GM12864 (cell line): ENCODE results near the gene MREG.
"Not testable (repeated sequence)": the region's sequence is repeated elsewhere in the genome, so short reads cannot be mapped to it uniquely, and the experiment has no call there.

ENCODE experiments used
- DNase-seq: peaks from one replicate; pipeline ENCODE4 v3.0.0-alpha.2; 2011; ENCODE audit warnings: low read depth
- H3K4me3 ChIP-seq: 2 replicates; pipeline ENCODE4 v1.5.1; 2011; ENCODE audit warnings: mild to moderate bottlenecking, low read depth, low read length, control low read depth
- CTCF ChIP-seq: IDR thresholded peaks from 2 replicates; pipeline ENCODE4 v1.5.1; 2011; ENCODE audit warnings: low read depth, mild to moderate bottlenecking, moderate library complexity, low read length, control low read depth, inconsistent platforms; ENCODE audit errors: missing control alignments

MREG gene

GRCh38 chr2:216014986-216015385 is 1.6 kb upstream of the MREG start:
- H3K4me3 ChIP-seq = no peak overlapping the region
- no peak for DNase-seq
- TF ChIP-seq CTCF = no peak

- no peak for TF ChIP-seq CTCF
- peak overlapping the region; percentile 94 for H3K4me3 ChIP-seq
Observed at GRCh38 chr2:216014006-216014405, 655 bp upstream of the MREG start.

GRCh38 chr2:216012830-216013079 is 596 bp downstream of the MREG start:
- no peak for DNase-seq
- TF ChIP-seq CTCF = no peak

More at GRCh38 chr2:216014006-216014405, 655 bp upstream of the MREG start:
- DNase-seq = no peak

GRCh38 chr2:216012133-216012829 is 1.1 kb downstream of the MREG start:
- peak overlapping the region; percentile 94 for H3K4me3 ChIP-seq
- TF ChIP-seq CTCF = no peak
- DNase-seq = no peak

More at GRCh38 chr2:216012830-216013079, 596 bp downstream of the MREG start:
- peak overlapping the region; percentile 94 for H3K4me3 ChIP-seq

GRCh38 chr2:216009215-216009614 is 4.1 kb downstream of the MREG start:
- H3K4me3 ChIP-seq, DNase-seq: not testable (repeated sequence)

GRCh38 chr2:216008387-216008786 is 5.0 kb downstream of the MREG start:
- H3K4me3 ChIP-seq = no peak overlapping the region
- TF ChIP-seq CTCF = no peak
- DNase-seq = no peak

- DNase-seq = peak; percentile 41
- peak overlapping the region; percentile 16 for H3K4me3 ChIP-seq
- TF ChIP-seq CTCF = no peak
Observed at GRCh38 chr2:216006164-216006663, 7.1 kb downstream of the MREG start.
